GM19238 (cell line): Measurements from ENCODE around the gene CDH6.

Source experiments
- DNase-seq: peaks from one replicate; pipeline ENCODE4 v3.0.0; 2011; ENCODE audit warnings: low spot score; ENCODE audit not compliant: insufficient read length

The CDH6 gene

DNA sequence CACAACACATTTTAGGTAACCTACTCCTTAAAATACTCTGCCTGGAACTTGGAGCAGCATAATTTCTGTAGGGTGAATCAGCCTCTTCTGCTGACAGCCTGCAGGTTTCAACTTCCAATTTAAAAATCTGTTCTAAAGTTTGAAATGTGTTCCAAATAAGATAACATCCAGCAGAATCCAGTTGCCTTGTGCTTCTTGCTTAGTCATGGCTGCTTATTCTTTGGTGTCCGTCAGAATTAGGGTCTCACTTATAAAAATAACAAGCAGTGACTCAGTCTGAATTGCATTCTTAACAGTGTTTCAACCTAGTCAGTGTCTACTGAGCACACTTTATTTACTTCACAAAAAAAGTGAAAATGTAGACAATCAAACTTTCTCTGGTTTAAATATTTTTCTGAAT is 3.7 kb downstream of the CDH6 start:
- no peak for DNase-seq

DNA sequence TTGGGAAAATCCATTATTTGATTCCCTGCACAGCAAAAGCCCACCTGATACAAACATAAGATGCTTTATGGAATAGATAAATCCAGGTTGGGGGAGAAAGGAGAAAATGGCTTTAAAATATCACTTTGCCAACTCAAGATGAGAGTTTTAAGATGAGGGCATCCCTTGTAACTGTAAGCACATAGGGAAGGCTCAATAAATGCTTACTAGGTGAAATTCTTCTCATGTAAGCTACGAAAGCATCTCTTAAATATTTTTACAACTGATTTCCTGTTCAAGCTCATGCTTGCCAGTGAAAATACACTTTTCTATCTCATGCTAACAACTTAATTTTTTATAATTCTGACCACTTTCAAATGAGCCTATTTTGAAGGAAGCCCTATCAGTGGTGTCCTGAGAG is 11.5 kb downstream of the CDH6 start:
- DNase-seq: no peak

DNA sequence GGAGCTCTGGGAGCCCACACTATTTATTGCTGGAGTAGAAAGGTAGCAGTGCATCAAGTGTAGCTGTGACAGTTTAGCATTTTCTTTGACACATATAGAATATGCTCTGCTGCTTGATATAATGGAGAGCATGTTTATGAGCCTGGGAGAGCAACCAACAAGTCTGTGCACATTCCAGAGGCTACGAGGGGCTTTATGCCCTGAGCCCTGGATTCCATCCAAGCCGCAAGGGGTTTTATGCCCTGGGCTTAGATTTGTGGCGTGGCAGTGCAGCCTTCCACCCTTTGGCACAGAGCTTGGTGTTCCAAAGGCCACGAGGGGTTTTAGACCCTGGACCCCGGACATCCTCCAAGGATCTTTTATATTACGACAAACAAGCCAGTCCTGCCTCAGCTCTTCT is 14.6 kb downstream of the CDH6 start:
- no peak for DNase-seq

DNA sequence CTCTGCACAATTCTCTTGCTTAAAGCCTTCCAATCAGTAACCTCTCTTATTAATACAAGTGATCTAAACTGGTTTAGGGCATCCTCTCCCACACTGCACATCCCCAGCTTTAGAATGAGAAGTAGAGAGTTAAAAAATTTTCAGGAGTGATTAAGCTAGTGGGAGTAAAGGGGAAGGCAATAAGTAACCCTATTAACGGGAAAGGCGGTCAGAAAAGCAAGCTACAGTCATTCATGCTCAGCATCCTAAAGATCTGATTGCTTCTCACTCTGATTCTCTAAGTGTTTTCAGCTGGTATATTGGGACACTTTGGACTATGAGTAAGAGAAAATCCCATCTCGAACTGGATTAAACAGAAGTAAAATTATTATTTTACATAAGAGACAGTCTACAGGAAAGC is 15.8 kb downstream of the CDH6 start:
- no peak for DNase-seq

DNA sequence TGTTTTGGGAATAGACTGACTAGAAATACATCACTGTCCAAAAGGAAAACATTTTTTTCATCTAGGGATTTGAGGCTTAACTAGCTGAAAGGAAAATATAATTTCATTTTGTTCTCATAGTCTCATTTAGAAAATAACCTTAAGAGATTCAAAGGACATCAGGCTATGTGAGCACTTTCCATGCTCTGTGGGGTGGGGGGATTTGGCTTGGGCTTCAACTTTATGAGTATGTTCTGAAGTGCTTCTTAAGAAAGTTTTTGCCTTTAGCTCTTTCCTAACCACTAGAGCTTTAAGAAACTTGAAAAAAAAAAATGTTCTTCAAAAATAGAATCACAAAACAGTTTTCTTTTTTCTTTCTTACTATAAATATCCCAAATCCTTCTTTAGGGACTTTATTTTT is 17.6 kb downstream of the CDH6 start:
- DNase-seq: no peak

DNA sequence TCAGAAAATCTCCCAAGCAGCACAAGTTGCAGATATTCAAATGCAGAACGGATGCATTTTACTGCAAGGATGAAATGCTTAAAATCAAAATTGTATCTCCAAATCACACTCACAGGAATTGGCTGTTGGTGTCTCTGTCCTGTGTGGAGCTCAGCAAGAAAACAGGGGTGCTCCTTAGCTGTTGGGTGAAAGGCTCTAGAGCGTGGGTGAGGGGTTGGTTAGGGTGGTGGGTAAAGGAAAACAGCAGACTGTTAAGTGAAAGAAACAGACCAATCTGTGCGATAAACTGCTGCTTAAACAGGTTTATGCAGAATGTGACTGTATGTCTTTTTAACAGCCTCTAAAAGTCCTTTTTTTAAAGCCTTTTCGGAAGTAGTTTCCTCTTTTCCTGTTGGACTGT is 19.8 kb downstream of the CDH6 start:
- DNase-seq: no peak

DNA sequence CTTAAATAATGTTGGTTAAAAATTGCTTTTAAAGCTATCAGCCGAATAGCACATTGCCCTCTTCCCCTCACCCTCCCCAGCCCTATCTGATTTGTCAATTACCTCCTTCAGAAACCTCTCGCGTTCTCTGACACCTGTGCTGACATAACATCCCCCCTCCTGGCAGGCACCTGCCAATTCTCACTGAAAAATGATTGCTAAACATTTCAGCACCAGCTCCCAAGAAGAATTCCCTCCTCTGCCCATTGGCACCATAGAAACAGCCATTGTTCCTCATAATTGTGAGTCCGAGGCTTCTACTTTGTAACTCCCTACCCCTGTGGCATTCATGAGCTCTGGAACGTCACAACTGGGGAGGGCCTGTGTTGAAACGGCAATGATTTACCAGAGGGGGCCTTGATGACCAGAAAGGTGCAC is 20.2 kb downstream of the CDH6 start:
- no peak for DNase-seq

GRCh38 chr5:31214229-31214628 is 20.7 kb downstream of the CDH6 start:
- no peak for DNase-seq

DNA sequence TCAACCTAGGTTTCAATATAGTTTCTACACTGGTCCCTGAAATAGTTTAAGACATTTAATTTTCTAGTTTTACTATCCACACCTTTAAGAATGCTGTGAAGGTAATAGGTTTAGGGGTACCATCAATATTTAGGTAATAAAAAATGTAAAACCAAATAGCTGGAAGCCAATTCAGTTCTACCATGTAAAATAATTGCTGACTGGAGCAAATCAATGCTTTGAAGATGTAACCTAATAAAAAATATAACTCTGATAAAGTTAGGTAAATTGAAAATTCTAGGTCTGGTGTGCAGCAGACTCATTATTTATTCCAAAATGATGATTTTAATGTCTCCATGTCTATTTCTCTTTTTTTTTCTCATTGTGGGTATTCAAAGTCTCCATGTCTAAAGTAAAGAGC is 21.8 kb downstream of the CDH6 start:
- no peak for DNase-seq

DNA sequence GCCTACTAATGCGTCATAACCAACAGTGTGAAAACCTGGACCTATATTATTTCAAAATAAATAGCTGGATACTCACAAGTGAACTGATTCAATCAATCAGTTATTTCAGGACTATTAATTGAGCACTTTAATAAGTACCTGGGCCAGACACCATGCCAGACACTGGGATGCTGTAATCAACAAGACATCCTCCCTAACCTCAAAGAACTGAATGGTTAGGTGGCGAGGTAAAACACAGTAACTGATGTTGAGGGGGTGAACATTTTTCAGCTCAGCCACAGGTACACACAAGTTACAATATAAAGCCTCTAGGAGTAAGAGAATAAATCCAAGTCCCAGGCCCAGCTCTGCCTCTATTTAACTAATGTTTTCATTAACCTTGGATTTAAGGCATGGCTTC is 24.0 kb downstream of the CDH6 start:
- no peak for DNase-seq

DNA sequence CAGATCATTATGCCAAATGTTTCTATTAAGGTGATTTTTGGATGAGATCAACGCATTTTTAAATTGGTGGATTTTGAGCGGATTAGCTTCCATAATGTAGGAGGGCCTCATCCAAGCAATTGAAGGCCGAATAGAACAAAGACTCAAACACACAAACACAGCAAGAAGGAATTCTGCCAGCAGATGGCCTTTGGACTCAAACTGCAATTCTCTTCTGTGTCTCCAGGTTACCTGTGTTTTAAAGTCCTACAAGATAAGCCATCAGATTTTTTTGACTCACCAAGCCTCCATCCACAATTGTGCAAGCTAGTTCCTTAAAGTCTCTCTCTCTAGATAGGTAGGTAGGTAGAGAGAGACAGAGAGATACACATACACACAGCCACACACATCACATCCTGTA is 25.5 kb downstream of the CDH6 start:
- DNase-seq: no peak

DNA sequence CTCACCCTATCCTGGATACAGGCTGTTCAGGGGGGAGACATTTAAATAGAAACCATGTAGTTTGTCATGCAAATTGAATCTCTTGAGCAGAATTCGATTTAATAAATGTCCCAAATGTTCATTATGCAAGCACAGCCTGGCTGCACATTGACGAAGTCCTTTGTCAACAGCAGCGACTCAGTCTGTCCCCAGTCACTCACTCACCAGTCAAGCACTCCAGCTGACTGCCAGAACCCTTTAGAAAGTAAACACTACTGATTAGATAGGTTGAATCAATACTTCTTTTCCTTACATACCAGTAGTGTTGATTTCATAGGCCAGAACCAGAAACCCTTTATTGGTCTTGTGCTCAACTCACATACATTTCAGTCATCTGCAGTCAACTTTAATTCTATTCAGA is 27.5 kb downstream of the CDH6 start:
- no peak for DNase-seq

DNA sequence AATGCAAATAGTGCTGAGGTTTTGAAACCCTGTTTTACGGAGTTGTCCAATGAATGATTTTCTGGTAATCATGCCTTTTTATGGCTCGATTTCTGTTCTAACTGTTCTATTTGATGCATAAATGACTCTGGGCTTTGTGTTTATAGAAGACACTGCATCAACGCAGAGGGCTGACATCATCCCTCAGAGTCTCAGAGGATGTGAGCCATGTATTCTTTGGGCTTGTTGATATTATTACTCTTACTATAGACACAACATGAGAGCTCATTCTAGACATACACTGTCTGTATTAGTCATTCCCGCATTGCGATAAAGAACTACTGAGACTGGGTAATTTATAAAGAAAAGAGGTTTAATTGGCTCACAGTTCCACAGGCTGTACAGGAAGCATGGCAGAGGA is 31.6 kb downstream of the CDH6 start:
- no peak for DNase-seq

DNA sequence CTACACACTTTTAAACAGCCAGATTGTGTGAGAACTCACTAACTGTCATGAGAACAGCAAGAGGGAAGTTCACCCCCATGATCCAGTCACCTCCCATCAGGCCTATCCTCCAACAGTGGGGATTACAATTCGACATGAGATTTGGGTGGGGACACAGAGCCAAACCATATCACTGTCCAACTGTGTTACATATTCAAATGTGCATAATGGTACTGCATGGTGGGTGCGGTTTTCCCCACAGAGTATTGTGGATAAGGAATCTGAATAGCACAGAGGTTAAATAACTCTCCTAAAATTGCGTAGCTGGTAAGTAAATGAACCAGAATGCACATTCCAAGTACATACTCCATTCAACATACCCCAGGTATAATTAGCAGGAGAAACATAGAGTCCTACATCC is 32.1 kb downstream of the CDH6 start:
- no peak for DNase-seq

DNA sequence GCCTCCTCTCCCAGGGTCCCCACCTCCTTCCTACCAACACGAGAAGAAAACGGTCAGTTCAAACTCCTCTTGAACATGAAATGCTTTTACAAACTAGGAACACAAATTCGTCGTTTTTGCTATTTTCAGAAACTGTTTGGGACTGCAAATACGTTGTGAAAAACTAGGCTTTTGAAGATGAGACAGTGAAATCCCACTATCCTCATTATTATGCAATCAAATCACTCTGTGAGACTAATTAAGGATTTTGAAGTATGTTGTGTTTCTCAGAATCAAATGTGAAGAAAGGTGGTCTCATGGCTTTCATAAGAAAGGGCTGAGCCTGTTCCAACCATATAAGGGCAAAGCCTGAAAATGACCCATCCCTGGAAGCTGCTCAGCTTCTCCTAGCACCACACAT is 33.2 kb downstream of the CDH6 start:
- no peak for DNase-seq

DNA sequence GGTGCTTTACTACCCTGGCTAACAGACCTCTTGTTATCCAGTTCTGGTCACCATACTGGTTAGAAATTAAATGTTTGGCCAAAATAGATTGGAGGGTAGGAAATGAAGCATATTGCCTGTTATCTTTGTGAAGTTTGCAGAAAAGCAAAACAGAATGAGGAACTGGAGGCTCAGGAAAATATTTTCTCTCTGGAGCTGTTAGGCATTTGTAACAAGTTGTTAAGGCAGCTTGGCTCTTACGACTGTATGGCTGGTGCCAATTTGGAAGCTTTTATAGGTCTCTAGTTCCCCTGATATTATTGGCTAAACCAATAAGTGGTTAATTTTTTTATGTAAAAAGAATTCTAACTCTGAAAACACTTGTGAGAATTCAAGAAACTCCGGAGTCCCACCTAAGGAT is 35.8 kb downstream of the CDH6 start:
- DNase-seq: no peak

DNA sequence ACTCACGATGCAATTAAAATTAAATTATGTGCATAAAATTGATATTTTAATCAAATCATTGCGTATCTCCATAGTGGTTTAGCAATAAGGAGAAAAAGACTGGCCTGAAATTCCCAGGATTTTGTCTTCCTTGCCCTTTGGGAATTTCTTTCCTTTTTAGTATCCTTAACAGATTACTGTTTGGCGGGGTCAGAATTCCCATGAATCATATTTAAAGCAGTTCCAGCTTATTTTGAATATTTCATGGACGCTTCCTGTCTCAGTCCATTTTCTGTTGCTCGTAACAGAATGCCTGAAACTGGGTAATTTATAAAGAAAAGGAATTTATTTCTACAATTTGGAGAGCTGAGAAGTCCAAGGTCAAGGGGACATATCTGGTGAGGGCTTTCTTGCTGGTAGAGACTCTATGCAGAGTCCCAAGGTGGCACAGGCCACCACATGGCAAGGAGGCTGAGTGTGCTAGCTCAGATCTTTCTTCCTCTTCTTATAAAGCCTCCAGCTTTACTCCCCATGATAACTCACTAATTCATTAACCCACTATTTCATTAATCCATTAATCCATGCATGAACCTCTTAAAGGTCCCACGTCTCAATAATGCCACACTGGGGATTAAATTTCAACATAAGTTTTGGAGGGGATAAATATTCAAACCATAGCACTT is 37.8 kb downstream of the CDH6 start:
- no peak for DNase-seq

GRCh38 chr5:31232273-31232888 is 38.9 kb downstream of the CDH6 start:
- DNase-seq: peak; percentile 10

GRCh38 chr5:31235381-31235780 is 41.9 kb downstream of the CDH6 start:
- DNase-seq: no peak

DNA sequence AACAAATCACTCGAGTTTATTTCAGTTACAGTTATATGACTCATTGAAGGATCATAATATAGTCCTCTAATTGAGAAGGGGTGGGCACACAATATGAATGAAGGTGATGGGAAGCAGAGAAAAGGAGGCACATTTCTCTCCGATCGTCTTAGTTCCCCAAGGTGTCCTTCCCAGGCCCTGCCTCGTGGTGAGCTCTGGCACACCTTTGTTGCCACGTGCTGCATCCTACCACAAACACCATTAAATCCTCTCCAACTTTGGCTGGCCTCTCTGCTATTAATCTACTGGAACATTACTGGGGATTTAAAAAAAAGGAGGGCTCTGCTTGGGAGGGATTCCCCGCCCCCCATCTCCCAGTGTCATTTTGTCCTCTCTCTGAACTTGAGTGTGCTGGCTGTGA is 42.9 kb downstream of the CDH6 start:
- no peak for DNase-seq

- no peak for DNase-seq
Measured at GRCh38 chr5:31237174-31237573, 43.7 kb downstream of the CDH6 start.

- no peak for DNase-seq
Measured at GRCh38 chr5:31238497-31238896, 45.0 kb downstream of the CDH6 start.

DNA sequence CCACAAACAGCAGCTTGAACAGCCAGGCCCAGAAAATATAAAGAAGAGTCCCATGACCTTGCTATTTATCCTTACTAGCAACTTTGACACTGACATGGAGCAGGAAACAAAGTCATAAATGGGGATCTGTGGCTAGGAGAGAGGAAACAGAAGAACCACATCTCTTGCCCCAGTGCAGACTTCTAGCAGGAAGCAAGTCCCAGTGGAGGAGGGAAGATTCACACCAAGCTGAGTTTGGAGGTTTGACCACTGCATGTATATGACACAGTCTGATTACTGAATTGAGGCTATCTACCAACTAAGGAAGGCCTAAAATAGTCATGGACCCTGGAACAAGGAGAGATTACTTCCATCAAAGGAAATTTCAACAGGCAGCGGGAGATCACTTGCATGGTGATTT is 51.4 kb downstream of the CDH6 start:
- no peak for DNase-seq

DNA sequence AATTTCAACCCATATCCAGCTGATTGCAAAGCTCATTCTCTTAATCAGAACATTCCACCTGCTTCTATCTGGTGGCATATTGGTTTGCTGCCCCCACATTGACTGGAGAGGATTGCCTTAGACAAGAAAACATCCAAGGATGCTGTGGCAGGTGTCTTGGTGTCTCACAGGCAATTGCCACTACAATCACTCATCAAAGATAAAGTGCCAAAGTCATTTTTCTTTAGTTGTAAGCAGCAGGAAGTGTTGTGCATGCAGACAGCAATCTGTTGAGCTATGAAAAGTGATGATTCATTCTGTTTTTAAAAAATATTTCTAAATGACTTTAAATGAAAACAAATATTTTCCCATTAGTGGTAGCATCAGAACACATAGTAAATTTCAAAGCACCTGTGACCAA is 53.9 kb downstream of the CDH6 start:
- no peak for DNase-seq
